ENCODE results near the gene CDCP1. TPM values are rescaled to one million over a fixed set of nuclear protein-coding genes. Genes with fewer than 3 reads are reported as not detected.
"Not testable (repeated sequence)": the region's sequence is repeated elsewhere in the genome, so short reads cannot be mapped to it uniquely, and the experiment has no call there.

CDCP1 gene
- total RNA-seq, 2 donors from 2014 or later: 14.3 to 21.5 TPM

DNA sequence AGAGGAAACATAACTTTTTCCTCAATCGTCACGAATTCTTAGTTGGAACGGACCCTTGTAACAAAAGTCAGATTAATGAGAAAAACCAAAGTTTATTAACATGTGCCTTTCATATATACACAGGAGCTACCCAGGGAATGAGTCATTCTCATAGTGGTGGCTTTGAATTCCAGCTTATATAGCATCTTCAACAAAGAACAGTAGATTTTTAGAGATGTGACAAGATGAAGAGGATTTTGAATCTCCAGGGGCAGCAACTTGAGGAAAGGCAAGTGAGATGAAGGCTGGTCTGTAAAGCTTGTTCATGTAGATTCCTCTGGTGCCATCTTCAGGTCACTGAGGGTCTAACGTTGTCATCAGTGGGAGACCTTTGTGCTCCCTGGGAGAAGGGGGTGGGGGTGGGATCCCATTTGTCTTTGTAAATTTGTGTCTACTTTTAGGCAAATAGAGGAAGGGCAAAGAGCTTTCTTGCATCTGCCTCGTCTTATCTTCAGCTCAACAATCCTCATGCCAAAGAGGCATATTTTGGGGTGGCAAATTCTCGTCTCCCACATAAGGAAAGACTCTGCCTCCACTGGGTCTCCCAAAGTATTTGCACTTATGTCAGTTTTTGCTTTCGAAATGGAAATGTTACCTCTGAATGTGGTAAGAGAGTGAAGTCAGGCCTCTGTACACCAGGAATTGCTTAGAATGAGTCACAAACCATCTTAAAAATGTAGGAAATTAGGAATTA lies 90.6 kb downstream of the CDCP1 start:
- intact Hi-C loops (cut with DNase I): no loop called here
- TF ChIP-seq, protein P1, sequence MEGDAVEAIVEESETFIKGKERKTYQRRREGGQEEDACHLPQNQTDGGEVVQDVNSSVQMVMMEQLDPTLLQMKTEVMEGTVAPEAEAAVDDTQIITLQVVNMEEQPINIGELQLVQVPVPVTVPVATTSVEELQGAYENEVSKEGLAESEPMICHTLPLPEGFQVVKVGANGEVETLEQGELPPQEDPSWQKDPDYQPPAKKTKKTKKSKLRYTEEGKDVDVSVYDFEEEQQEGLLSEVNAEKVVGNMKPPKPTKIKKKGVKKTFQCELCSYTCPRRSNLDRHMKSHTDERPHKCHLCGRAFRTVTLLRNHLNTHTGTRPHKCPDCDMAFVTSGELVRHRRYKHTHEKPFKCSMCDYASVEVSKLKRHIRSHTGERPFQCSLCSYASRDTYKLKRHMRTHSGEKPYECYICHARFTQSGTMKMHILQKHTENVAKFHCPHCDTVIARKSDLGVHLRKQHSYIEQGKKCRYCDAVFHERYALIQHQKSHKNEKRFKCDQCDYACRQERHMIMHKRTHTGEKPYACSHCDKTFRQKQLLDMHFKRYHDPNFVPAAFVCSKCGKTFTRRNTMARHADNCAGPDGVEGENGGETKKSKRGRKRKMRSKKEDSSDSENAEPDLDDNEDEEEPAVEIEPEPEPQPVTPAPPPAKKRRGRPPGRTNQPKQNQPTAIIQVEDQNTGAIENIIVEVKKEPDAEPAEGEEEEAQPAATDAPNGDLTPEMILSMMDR (IDR thresholded peaks at IDR 0.05): no peak
- TF ChIP-seq POLR2A (IDR thresholded peaks at IDR 0.05) (no peak), POLR2AphosphoS5 (IDR thresholded peaks at IDR 0.05) (no peak)
- no peak for DNase-seq (ENCODE audit: low spot score)
- no peak overlapping the region for H3K4me3 ChIP-seq
- no peaks in the 10 kb centered on the region for H3K36me3 ChIP-seq
- H3K4me1 ChIP-seq (replicated peaks): peaks cover 8% of the 10 kb centered on the region
- no peaks in the 10 kb centered on the region for H3K27me3 ChIP-seq (replicated peaks; ENCODE audit: insufficient read depth)
- 77% methylated on average over 7 of the region's 7 CpGs for WGBS
- H3K9me3 ChIP-seq: no peaks in the 10 kb centered on the region
- H3K27ac ChIP-seq: peak overlapping the region in 1 of 2 donors; percentile 62

DNA sequence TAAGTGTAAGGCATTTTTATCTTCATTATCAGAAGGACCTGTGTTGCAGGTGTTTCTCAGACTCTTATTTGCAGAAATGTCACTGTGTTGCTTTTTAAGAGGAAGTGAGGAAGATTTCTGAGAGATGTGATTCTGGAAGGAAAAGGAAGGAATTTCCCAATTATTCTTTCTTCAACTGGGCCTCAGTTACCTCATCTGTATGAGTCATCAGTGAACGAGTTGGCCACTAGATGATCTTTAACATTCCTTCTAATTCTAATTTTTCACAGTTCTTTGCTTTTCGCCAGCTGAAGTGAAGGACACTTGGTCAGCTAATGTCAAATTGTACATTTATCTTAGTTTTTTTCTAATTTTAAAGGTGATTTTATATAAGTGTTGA lies 91.2 kb downstream of the CDCP1 start:
- intact Hi-C loops (cut with DNase I): no loop called here
- no peaks in the 10 kb centered on the region for H3K36me3 ChIP-seq
- H3K27ac ChIP-seq: no peak overlapping the region
- no peak for DNase-seq (ENCODE audit: low spot score)
- WGBS: 46% methylated on average over 2 of the region's 2 CpGs
- peaks cover 8% of the 10 kb centered on the region for H3K4me1 ChIP-seq (replicated peaks)
- H3K4me3 ChIP-seq: no peak overlapping the region
- TF ChIP-seq POLR2AphosphoS5 (IDR thresholded peaks at IDR 0.05): no peak
- TF ChIP-seq, protein P1 (IDR thresholded peaks at IDR 0.05): no peak
- TF ChIP-seq POLR2A (IDR thresholded peaks at IDR 0.05): no peak
- no peaks in the 10 kb centered on the region for H3K27me3 ChIP-seq (replicated peaks; ENCODE audit: insufficient read depth)
- H3K9me3 ChIP-seq: no peaks in the 10 kb centered on the region

DNA sequence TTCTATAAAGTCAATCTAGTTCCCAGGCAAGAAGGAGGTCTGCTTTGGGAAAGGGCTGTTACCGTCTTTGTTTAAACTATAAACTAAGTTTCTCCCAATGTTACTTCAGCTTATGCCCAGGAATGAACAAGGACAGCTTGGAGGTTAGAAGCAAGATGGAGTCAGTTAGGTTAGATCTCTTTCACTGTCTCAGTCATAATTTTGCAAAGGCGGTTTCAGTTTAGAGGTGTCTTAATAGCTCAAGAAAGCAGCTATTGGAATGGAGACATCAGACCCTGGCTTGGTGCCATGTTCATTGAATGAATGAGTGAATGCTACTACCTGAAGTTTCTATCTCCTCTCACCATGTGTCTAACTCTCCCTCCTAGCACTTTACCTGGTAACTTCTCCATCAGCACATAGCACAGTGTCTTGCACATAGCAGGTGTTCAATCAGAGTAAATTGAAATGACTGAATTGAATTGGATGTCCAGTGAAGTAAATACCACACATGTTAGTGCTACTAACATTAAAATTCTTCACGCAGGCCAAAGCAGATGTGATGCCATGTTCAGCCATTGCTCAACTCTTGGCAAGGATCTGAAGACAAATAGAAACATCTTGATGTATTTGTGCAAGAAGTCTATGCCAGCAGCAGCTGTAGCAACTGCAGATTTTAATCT lies 91.9 kb downstream of the CDCP1 start:
- Histone ChIP-seq H3K9me3 (no peaks in the 10 kb centered on the region), H3K36me3 (no peaks in the 10 kb centered on the region), H3K4me1 (replicated peaks) (peaks cover 8% of the 10 kb centered on the region), H3K27ac (no peak overlapping the region), H3K27me3 (replicated peaks; ENCODE audit: insufficient read depth) (no peaks in the 10 kb centered on the region), H3K4me3 (no peak overlapping the region)
- TF ChIP-seq POLR2A (IDR thresholded peaks at IDR 0.05) (no peak), POLR2AphosphoS5 (IDR thresholded peaks at IDR 0.05) (peak; percentile 73)
- TF ChIP-seq, protein P1 (IDR thresholded peaks at IDR 0.05): no peak
- DNase-seq (ENCODE audit: low spot score): peak; percentile 51
- WGBS: 54% methylated on average over 3 of the region's 3 CpGs
- intact Hi-C loops (cut with DNase I): no loop called here

DNA sequence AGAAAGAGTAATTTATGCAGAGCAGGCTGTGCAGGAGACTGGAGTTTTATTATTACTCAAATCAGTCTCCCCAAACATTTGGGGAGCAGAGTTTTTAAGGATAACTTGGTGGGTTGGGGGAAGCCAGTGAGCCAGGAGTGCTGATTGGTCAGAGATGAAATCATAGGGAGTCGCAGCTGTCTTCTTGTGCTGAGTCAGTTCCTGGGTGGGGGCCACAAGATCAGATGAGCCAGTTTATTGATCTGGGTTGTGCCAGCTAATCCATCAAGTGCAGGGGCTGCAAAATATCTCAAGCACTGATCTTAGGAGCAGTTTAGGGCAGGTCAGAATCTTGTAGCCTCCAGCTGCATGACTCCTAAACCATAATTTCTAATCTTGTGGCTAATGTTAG lies 92.4 kb downstream of the CDCP1 start:
- intact Hi-C loops (cut with DNase I); H3K36me3 ChIP-seq; H3K4me1 ChIP-seq (replicated peaks); H3K27me3 ChIP-seq (replicated peaks; ENCODE audit: insufficient read depth); H3K27ac ChIP-seq; DNase-seq (ENCODE audit: low spot score); H3K9me3 ChIP-seq; H3K4me3 ChIP-seq: not testable (repeated sequence)
- WGBS: 27% methylated on average over 1 of the region's 1 CpG

DNA sequence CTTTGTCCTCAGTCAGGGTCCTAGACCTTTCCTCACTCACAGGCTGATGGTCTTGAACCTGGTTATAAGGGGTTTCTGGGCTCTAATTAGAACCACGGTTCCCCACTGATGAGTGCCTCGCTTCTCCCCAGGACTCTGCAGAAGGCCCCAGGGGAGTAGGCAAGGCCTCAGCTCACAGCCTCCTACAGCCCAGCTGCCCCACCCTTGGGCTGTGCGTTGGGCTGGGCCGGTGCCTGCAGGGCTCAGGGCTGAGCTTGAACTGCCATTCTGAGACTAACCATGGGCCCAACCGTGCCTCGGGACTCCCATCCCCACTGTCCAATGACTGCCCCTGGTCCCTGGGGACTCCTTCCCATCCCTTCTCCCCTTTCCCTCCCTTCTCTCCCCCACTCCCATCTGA lies 94.5 kb downstream of the CDCP1 start:
- H3K4me3 ChIP-seq: no peak overlapping the region
- H3K27ac ChIP-seq: no peak overlapping the region
- H3K4me1 ChIP-seq (replicated peaks): peaks cover 6% of the 10 kb centered on the region
- no peak for DNase-seq (ENCODE audit: low spot score)
- TF ChIP-seq POLR2AphosphoS5 (IDR thresholded peaks at IDR 0.05) (no peak), POLR2A (IDR thresholded peaks at IDR 0.05) (no peak)
- TF ChIP-seq, protein P1 (IDR thresholded peaks at IDR 0.05): no peak
- no peaks in the 10 kb centered on the region for H3K27me3 ChIP-seq (replicated peaks; ENCODE audit: insufficient read depth)
- H3K36me3 ChIP-seq: no peaks in the 10 kb centered on the region
- WGBS: 97% methylated on average over 6 of the region's 6 CpGs
- intact Hi-C loops (cut with DNase I): no loop called here
- no peaks in the 10 kb centered on the region for H3K9me3 ChIP-seq
